RKO (cell line): ENCODE data around the gene COLQ.
"Not testable (repeated sequence)": the region's sequence is repeated elsewhere in the genome, so short reads cannot be mapped to it uniquely, and the experiment has no call there.

ENCODE experiments used
- DNase-seq: peaks from one replicate; pipeline ENCODE4 v3.0.0-alpha.2; 2016; ENCODE audit warnings: low spot score

COLQ gene

GRCh38 chr3:15521573-15521965, at the start of gene COLQ:
Gene COLQ, minus strand, starts transcription at chr3:15521706. Its CDS starts 81 bp downstream, at chr3:15521625.
- no peak for DNase-seq

- DNase-seq, result no peak
Observed at GRCh38 chr3:15563190-15563589, 41.7 kb upstream of the COLQ start.

DNA sequence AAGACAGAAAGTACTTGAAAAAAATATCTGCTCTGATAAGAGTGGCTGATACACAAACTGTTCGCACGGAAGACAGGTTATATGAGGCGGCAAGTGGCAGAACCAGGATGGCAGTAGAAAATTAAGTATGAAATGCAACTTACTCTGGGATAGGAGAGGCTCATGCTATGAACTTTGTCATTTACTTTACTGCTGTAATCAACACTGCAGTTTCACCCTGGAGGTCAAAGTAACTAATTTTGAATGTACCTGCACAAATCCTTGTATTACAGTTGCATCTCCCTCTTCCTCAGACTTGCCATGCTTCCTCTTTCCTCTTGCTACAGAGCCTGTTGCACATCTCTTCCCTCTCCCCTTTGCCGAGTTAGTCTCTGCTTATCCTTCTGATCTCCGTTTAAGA, 41.1 kb upstream of the COLQ start:
- no peak for DNase-seq

DNA sequence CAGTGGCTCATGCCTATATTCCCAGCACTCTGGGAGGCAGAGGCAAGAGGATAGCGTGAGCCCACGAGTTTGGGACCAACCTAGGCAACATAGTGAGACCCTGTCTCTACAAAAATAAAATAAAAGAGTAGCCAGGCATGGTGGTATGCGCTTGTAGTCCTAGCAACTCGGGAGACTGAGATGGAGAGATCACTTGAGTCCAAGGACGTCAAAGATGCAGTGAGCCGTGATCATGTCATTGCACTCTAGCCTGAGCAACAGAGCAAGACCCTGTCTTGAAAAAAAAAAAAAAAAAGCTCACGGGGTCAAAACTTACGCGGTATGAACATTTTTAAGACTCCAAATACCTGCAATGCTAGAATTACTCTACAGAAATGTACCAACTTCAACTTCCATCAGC, 37.1 kb upstream of the COLQ start:
- no peak for DNase-seq

GRCh38 chr3:15557511-15557946, 36.0 kb upstream of the COLQ start:
- peak; percentile 74 for DNase-seq

DNA sequence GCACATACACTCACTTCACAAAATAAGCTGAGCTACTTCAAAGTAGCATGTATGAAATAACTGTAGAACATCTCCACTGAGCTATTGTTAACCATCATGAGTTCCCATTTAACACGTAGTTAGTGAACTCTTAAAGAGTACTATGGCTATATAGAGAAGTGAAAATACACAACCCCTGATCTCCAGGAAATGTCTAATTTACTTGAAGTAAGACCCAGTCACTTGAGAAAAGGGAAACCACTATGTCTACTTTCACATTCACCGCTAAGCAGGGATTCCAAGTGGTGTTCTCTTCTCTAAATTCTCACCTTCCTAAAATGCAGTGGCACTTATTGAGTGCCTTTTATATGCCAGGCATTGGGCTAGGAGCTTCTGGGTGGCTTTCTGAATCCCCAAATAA, 35.0 kb upstream of the COLQ start:
- no peak for DNase-seq

DNA sequence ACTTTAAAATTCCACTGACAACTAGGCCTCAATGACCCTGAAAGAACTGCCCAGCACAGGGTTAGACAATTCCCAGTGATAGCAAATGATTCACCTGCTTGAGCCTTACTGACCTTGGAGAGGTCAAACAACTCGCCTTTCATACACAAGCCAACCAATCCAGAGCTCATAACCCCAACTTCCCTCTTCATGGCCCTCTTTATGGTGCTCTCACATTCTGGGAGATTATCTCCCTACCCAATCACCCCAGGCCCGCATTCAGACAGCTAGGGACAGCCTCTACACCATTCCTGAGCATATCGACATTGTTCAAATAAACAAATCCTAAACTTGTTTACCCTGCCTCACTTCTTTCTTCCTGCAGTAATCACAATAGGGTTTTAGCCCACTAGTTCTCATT, 32.2 kb upstream of the COLQ start:
- no peak for DNase-seq

DNA sequence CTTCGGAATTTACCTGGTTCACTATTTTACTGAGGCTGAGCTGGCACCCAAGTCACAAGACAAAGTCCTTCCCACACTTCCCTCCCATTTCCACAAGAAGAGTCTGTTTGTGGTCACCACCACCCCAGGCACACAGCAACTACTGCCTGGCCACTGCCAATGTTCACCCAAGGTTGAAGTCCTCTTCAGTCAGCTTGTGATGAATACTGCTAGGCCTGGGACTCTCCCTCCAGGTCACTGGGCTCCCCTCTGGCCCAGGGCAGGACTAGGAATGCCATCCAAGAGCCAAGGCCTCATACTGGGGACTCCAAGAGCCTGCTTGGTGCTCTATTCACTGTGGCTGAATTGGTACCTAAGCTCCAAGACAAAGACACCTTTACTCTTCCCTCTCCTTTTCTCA, 30.4 kb upstream of the COLQ start:
- DNase-seq, result no peak

- DNase-seq, result no peak
Observed at GRCh38 chr3:15549846-15550245, 28.3 kb upstream of the COLQ start.

DNA sequence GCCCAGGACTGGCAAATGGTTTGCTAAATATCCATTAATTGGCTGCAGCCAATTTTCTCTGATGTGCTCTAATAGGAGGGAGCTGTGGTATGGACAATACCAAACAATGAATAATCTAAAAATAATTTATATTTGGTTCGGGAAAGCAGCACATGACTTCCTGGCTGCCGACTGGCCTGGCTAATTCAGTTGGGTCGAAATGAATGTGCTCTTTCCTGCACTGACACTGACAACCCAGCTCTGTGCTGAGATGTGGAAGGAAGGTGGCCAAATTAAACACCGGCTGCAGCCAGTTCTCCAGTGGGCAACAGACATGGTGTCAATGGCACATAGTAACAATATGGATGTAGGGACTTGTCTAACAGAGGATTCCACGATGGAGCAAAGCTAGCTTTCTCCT, 21.1 kb upstream of the COLQ start:
- no peak for DNase-seq

- no peak for DNase-seq
Observed at GRCh38 chr3:15541371-15541770, 19.9 kb upstream of the COLQ start.

GRCh38 chr3:15539066-15539465, 17.6 kb upstream of the COLQ start:
- DNase-seq, result no peak

- DNase-seq, result no peak
Observed at GRCh38 chr3:15538345-15538744, 16.8 kb upstream of the COLQ start.

DNA sequence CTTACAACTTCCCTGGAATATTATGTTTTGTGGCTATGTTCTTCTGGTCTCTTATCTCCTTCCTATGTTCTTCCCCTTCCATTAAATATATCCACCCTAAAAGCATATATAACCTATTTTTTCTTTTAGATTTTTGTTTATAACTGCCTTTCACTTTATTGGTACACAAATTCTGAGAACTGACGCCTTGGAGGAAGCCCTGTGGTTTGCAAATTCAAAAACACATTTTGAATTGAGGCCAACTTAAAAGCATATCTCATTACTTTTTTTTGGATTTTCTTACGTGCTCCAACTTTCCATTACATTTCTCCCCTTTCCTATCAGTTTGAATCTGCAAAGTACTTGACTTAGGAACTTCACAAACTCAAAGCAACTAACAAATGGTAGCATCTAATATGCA, 15.3 kb upstream of the COLQ start:
- DNase-seq, result no peak

- DNase-seq, result no peak
Observed at GRCh38 chr3:15535732-15536131, 14.2 kb upstream of the COLQ start.

GRCh38 chr3:15532614-15533013, 11.1 kb upstream of the COLQ start:
- not testable (repeated sequence) for DNase-seq

DNA sequence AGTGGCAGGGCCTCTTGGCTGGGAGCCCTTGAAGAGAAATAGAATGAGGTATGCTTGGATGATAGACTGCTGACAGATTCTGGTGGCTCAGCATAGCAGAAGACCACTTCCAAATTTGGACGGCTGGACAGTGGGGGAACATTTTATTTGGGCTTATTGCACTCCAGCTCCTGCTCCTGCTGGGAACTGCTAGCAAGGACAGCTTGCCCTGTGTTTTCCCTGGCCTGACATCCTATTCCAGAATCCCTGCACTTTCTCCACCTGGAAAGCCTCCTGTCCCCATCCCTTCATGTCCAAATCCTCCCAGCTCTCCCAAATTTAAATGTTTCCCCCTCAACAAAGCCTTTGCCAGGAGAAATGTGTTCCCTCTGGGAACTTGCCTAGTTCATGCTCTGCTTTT, 9.8 kb upstream of the COLQ start:
- no peak for DNase-seq

DNA sequence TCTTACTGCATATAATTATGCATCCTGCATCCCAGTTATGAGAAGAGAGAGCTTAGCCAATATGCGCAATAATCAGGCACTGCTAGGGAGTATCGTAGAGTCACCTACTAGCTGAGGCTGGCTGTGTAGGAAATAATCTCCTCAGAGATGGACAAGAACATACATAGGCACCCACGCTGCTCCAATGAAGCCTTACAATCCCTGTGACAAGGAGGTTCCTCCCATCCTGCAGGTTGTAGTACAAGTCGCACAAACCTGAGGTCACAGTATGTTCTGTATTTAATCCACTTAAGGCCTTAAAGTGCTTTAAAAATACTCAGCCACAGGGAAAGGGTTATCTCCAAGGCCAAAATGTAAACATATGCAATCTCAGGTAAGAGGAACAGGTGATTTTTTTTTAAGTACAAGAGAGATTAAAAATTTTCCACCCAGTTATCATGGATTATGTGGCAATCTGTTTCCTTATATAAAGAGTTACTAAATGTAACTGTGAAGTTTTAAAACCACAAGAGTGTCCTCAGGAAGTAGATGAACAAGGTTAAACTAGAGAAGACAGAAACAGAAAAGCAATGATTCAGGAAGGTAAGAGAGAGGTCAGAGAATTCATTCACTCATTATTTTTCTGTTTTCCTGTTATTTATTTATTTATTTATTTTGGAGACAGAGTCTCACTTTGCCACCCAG, 7.5 kb upstream of the COLQ start:
- no peak for DNase-seq

GRCh38 chr3:15527031-15527459, 5.5 kb upstream of the COLQ start:
- no peak for DNase-seq

DNA sequence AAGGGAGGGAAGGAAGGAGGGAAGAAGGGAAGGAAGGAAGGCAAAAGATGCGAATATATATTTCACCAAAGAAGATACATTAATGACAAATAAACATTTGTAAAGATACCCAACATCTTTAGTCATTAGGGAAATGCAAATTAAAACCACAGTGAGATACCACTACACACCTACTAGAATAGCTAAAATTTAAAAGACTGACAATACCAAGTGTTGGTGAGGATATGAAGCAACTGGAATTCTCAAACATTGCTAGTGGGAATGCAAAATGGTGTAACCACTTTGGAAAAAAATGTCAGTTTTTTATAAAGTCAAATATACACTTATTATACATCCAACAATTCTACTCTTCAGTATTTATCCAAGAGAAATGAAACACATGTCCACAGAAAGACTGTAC, 4.3 kb upstream of the COLQ start:
- DNase-seq, result no peak

GRCh38 chr3:15523660-15524417, 2.3 kb upstream of the COLQ start:
- no peak for DNase-seq

GRCh38 chr3:15522016-15522415, 510 bp upstream of the COLQ start:
- no peak for DNase-seq

DNA sequence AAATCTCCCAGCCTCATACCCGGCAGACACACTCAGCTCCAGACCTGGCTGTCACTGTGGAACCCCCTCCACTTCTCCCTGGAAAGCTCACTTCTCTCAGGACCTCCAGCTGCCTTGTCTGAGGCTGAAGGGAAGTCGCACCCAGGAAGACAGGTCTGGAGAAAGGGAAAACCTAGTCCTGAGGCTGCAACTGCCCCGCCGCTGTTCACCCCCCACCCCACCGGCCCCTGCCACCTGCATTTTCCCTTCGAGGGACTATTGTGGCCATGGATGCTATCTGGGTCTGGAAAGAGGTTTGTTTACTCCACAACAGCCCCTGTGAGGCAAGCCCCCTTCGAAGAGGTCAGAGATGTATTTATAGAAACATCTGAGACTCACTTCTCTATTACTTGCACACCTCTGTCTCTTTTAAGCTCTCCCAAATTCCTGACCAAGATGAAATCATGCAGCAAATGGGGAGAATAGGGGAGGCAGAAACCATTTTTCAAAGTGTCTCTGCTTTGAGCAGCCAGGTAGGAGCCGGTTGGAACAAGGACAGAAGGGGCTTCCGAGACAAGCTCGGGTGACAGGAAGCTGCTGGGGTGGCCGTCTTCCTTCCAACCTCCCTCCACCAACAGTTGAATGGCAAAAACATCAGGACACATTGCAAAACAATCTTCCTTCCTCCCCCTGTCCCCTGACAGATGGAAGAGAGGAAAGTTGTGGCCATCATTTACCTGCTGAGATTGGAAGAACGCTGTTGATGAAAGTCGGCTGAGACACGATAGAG, 518 bp downstream of the COLQ start:
- DNase-seq, result no peak
